Urinary bladder (tissue), 4 donors: ENCODE results near the gene CD7. TPM values are rescaled to one million over a fixed set of nuclear protein-coding genes. Genes with fewer than 3 reads are reported as not detected.
"Not testable (repeated sequence)": the region's sequence is repeated elsewhere in the genome, so short reads cannot be mapped to it uniquely, and the experiment has no call there.

Experiments
- DNase-seq: peaks from one replicate; pipeline ENCODE4 v3.0.0-alpha.2; 2015; ENCODE audit errors: extremely low spot score
- H3K27ac ChIP-seq: one replicate; pipeline ENCODE4 v1.5.1; 2013; ENCODE audit warnings: low read depth, mild to moderate bottlenecking, moderate library complexity
- H3K36me3 ChIP-seq: one replicate; pipeline ENCODE4 v1.6.1; 2013; ENCODE audit warnings: mild to moderate bottlenecking, moderate library complexity; ENCODE audit not compliant: insufficient read depth
- H3K4me1 ChIP-seq: one replicate; pipeline ENCODE4 v1.6.1; 2013; ENCODE audit warnings: mild to moderate bottlenecking, moderate library complexity; ENCODE audit not compliant: insufficient read depth
- H3K4me3 ChIP-seq: one replicate; pipeline ENCODE4 v1.5.1; 2013; ENCODE audit warnings: low read depth, low read length
- WGBS: extraction: QIAGEN DNeasy Blood & Tissue Kit; methylation state at CpG from one replicate; pipeline ENCODE4 v1.1.7; 2013; 5-methylcytosine and 5-hydroxymethylcytosine counted together
- polyA plus RNA-seq: library from polyadenylated mRNA; stranded (reverse); fragments of 200-250 nt; gene quantifications from one replicate; pipeline ENCODE4 v1.2.3, GENCODE V29; 2013
- total RNA-seq: library from RNA; depleted of rRNA; stranded (reverse); fragments of >200 nt; gene quantifications from one replicate; pipeline ENCODE4 v1.2.3, GENCODE V29; 2014
- donor health status: healthy with polysubstance abuse.
- donor health status: healthy.

The CD7 gene
- total and polyA plus RNA-seq, 2 donors, result 0.69 to 3.7 TPM

GRCh38 chr17:82351713-82352488, 34.5 kb upstream of the CD7 start:
- H3K4me1 ChIP-seq, result no peaks in the 10 kb centered on the region
- H3K36me3 ChIP-seq, result no peaks in the 10 kb centered on the region
- no peak overlapping the region for H3K4me3 ChIP-seq
- H3K27ac ChIP-seq, result no peak overlapping the region
- DNase-seq, result no peak
- WGBS, result 35% methylated on average over 26 of the region's 26 CpGs

- no peaks in the 10 kb centered on the region for H3K4me1 ChIP-seq
- 56% methylated on average over 21 of the region's 21 CpGs for WGBS
- H3K36me3 ChIP-seq, result no peaks in the 10 kb centered on the region
- H3K27ac ChIP-seq, result no peak overlapping the region
- no peak overlapping the region for H3K4me3 ChIP-seq
- DNase-seq, result no peak
Observed at GRCh38 chr17:82351254-82351712, 33.9 kb upstream of the CD7 start.

- no peak overlapping the region for H3K27ac ChIP-seq
Observed at GRCh38 chr17:82350182-82351030, 33.0 kb upstream of the CD7 start.

GRCh38 chr17:82349287-82349701, 31.9 kb upstream of the CD7 start:
- Histone ChIP-seq H3K27ac (no peak overlapping the region), H3K4me1 (no peaks in the 10 kb centered on the region), H3K36me3 (no peaks in the 10 kb centered on the region), H3K4me3 (no peak overlapping the region)
- WGBS, result 39% methylated on average over 11 of the region's 11 CpGs
- no peak for DNase-seq

More at GRCh38 chr17:82350182-82351030, 33.0 kb upstream of the CD7 start:
- H3K4me3 ChIP-seq, result no peak overlapping the region
- 91% methylated on average over 28 of the region's 28 CpGs for WGBS
- DNase-seq, result no peak
- no peaks in the 10 kb centered on the region for H3K36me3 ChIP-seq
- H3K4me1 ChIP-seq, result no peaks in the 10 kb centered on the region

GRCh38 chr17:82348866-82349265, 31.5 kb upstream of the CD7 start:
- no peak overlapping the region for H3K27ac ChIP-seq
- no peaks in the 10 kb centered on the region for H3K4me1 ChIP-seq
- WGBS, result 38% methylated on average over 11 of the region's 11 CpGs
- no peak for DNase-seq
- no peak overlapping the region for H3K4me3 ChIP-seq
- no peaks in the 10 kb centered on the region for H3K36me3 ChIP-seq

- 56% methylated on average over 9 of the region's 9 CpGs for WGBS
- Histone ChIP-seq H3K27ac (no peak overlapping the region), H3K4me3 (no peak overlapping the region), H3K36me3 (no peaks in the 10 kb centered on the region), H3K4me1 (no peaks in the 10 kb centered on the region)
- no peak for DNase-seq
Observed at GRCh38 chr17:82348434-82348833, 31.0 kb upstream of the CD7 start.

GRCh38 chr17:82347994-82348393, 30.6 kb upstream of the CD7 start:
- H3K27ac ChIP-seq, H3K4me3 ChIP-seq, H3K36me3 ChIP-seq, H3K4me1 ChIP-seq, DNase-seq: not testable (repeated sequence)
- WGBS, result 83% methylated on average over 11 of the region's 11 CpGs

- Histone ChIP-seq H3K4me1 (no peaks in the 10 kb centered on the region), H3K4me3 (no peak overlapping the region), H3K27ac (no peak overlapping the region), H3K36me3 (no peaks in the 10 kb centered on the region)
- DNase-seq, result no peak
- 70% methylated on average over 28 of the region's 28 CpGs for WGBS
Observed at GRCh38 chr17:82346342-82347300, 29.2 kb upstream of the CD7 start.

- 84% methylated on average over 42 of the region's 42 CpGs for WGBS
Observed at GRCh38 chr17:82345151-82345976, 28.0 kb upstream of the CD7 start.

GRCh38 chr17:82344175-82344907, 26.9 kb upstream of the CD7 start:
- Histone ChIP-seq H3K27ac (no peak overlapping the region), H3K4me1 (no peaks in the 10 kb centered on the region), H3K4me3 (no peak overlapping the region), H3K36me3 (no peaks in the 10 kb centered on the region)
- no peak for DNase-seq
- 77% methylated on average over 24 of the region's 24 CpGs for WGBS

More at GRCh38 chr17:82345151-82345976, 28.0 kb upstream of the CD7 start:
- Histone ChIP-seq H3K36me3 (no peaks in the 10 kb centered on the region), H3K4me1 (no peaks in the 10 kb centered on the region), H3K27ac (no peak overlapping the region), H3K4me3 (no peak overlapping the region)
- no peak for DNase-seq

GRCh38 chr17:82343560-82343959, 26.2 kb upstream of the CD7 start:
- Histone ChIP-seq H3K36me3 (no peaks in the 10 kb centered on the region), H3K4me3 (no peak overlapping the region), H3K4me1 (no peaks in the 10 kb centered on the region), H3K27ac (no peak overlapping the region)
- no peak for DNase-seq
- WGBS, result 92% methylated on average over 5 of the region's 5 CpGs
